ENCODE measurements around the gene ADAMTS10. TPM values are rescaled to one million over a fixed set of nuclear protein-coding genes. Genes with fewer than 3 reads are reported as not detected.

The ADAMTS10 gene
- total RNA-seq, 1 experiment from 2014 or later = 26.5 TPM

DNA sequence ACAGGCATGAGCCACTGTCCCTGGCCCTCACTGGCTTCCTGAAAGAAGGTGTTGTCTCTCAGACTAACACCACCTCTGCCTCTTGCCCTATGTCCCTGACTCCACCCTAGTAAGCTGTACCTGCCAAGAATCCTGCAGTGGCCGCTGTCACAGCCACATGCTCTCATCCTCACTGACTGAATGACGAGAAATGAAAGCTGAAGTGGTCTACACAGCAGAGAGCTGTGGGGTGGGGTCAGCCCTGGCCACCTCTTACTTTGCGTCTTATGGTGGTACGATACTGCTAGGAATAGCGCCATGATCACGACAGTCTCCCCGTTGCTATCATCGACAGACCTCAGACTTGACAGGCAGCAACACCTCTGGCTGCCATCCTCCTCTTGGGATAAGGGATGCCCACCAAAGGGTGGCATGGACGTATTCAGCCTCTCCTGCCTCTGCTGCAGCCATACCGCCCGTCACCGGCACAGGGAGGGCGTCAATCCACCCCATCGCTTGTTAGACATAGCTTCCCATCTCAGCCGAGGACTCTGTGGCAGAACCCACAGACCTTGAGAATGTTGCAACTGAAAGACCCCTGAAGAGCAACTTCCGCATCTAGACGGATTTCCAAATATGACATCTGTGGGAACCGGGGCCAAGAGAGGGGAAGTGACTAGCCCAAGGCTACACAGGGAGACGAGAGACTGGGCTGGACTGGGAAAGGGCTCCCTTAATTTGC is 34.1 kb downstream of the ADAMTS10 start:
- Histone ChIP-seq H3K4me2 (ENCODE audit: insufficient read depth, insufficient read length, low read length) (no peak overlapping the region), H3K9ac (ENCODE audit: extremely low read depth, insufficient read length, low read length) (no peak overlapping the region), H3K23ac (ENCODE audit: insufficient read length, low read depth, low read length) (no peak overlapping the region), H3T11ph (ENCODE audit: low read length) (no peak overlapping the region), H3K27ac (ENCODE audit: insufficient read length, low read depth, low read length) (no peak overlapping the region), H2AK5ac (ENCODE audit: insufficient read length, low read length) (no peak overlapping the region), H4K5ac (ENCODE audit: insufficient read length, low read depth, low read length) (no peak overlapping the region), H2BK5ac (ENCODE audit: insufficient read length, low read length) (no peak overlapping the region), H2BK12ac (ENCODE audit: insufficient read length, low read depth, low read length) (no peak overlapping the region), H3K18ac (ENCODE audit: insufficient read length, low read depth, low read length) (no peak overlapping the region), H3K23me2 (ENCODE audit: insufficient read length, low read depth, low read length, poor library complexity, severe bottlenecking) (no peaks in the 10 kb centered on the region), H3K27me3 (ENCODE audit: insufficient read depth, low read length) (no peaks in the 10 kb centered on the region), H3K9me3 (ENCODE audit: control insufficient read depth, low read depth, low read length) (no peaks in the 10 kb centered on the region), H2AFZ (ENCODE audit: low read length) (no peak overlapping the region), H3K14ac (ENCODE audit: insufficient read depth, low read length) (no peak overlapping the region), H4K91ac (ENCODE audit: insufficient read length, low read depth, low read length) (no peak overlapping the region), H3K79me1 (ENCODE audit: insufficient read depth, low read depth, low read length, poor library complexity, severe bottlenecking) (no peaks in the 10 kb centered on the region), H2BK20ac (ENCODE audit: low read depth, low read length, poor library complexity, severe bottlenecking) (no peak overlapping the region), H3K4me1 (ENCODE audit: insufficient read depth, low read length) (no peaks in the 10 kb centered on the region; the same call in 1 of the 2 replicates), H3K4ac (ENCODE audit: low read depth, low read length) (no peak overlapping the region), H2BK120ac (ENCODE audit: low read depth, low read length, poor library complexity, severe bottlenecking) (no peak overlapping the region), H3K79me2 (ENCODE audit: insufficient read depth, low read length) (no peaks in the 10 kb centered on the region), H4K20me1 (ENCODE audit: control insufficient read depth, insufficient read depth, insufficient read length) (no peaks in the 10 kb centered on the region), H4K8ac (replicated peaks; ENCODE audit: insufficient read length, low read depth, low read length) (no peak overlapping the region), H2BK15ac (ENCODE audit: low read depth, low read length) (no peak overlapping the region), H3K56ac (ENCODE audit: insufficient read length, low read depth, low read length) (no peak overlapping the region)
- peaks cover 17 to 26% of the 10 kb centered on the region in 2 experiments for H3K4me1 Mint-ChIP-seq
- TF ChIP-seq, protein P1, sequence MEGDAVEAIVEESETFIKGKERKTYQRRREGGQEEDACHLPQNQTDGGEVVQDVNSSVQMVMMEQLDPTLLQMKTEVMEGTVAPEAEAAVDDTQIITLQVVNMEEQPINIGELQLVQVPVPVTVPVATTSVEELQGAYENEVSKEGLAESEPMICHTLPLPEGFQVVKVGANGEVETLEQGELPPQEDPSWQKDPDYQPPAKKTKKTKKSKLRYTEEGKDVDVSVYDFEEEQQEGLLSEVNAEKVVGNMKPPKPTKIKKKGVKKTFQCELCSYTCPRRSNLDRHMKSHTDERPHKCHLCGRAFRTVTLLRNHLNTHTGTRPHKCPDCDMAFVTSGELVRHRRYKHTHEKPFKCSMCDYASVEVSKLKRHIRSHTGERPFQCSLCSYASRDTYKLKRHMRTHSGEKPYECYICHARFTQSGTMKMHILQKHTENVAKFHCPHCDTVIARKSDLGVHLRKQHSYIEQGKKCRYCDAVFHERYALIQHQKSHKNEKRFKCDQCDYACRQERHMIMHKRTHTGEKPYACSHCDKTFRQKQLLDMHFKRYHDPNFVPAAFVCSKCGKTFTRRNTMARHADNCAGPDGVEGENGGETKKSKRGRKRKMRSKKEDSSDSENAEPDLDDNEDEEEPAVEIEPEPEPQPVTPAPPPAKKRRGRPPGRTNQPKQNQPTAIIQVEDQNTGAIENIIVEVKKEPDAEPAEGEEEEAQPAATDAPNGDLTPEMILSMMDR (conservative IDR thresholded peaks at IDR 0.05) = no peak
- peak overlapping the region in 1 of 3 experiments; percentile 72; a peak in 2 of 7 replicates for H3K27ac Mint-ChIP-seq
- H3K4me3 Mint-ChIP-seq = peak overlapping the region in 1 of 2 experiments; percentile 28; a peak in 1 of 5 replicates
- H3K9me3 Mint-ChIP-seq = no peaks in the 10 kb centered on the region; a peak in 1 of 5 replicates
- no CpG with 5 or more reads among the region's 19 CpGs for WGBS (ENCODE audit: extremely low coverage, insufficient read length, low lambda C conversion rate)
- DNase-seq = no peak
- peaks cover 19% of the 10 kb centered on the region for H3K27me3 Mint-ChIP-seq (ENCODE audit: low read depth)
- H3K36me3 Mint-ChIP-seq (ENCODE audit: insufficient read depth in 1 of 3, low read depth in 3 of 3) = no peaks in the 10 kb centered on the region

All from H9 (cell line).